SU-DHL-6 (cell line): ENCODE results near the gene ACAD10.

Experiments used
- H2AFZ ChIP-seq: fragments of 200-600 bp; sonication (generic); 2 replicates; pipeline ENCODE4 v1.6.1; 2014; ENCODE audit warnings: low read depth, mild to moderate bottlenecking, moderate library complexity, mixed read lengths, antibody characterized with exemption, low read length; ENCODE audit not compliant: severe bottlenecking
- H3F3A ChIP-seq: fragments of 200-600 bp; shearing (Covaris generic); 2 replicates; pipeline ENCODE4 v1.6.0; 2016; ENCODE audit warnings: antibody characterized with exemption, mild to moderate bottlenecking; ENCODE audit not compliant: insufficient read depth
- H3K27ac ChIP-seq: fragments of 200-600 bp; sonication (generic); 2 replicates; pipeline ENCODE4 v1.5.1; 2016; ENCODE audit warnings: low read depth, mild to moderate bottlenecking, low read length, moderate library complexity, mixed read lengths
- H3K27me3 ChIP-seq: fragments of 200-600 bp; sonication (generic), shearing (Covaris generic); 2 replicates; pipeline ENCODE4 v1.6.0; 2014; ENCODE audit warnings: mild to moderate bottlenecking, low read length
- H3K36me3 ChIP-seq: fragments of 200-600 bp; sonication (generic); 2 replicates; pipeline ENCODE4 v1.6.1; 2014; ENCODE audit warnings: mild to moderate bottlenecking, low read length, mixed read lengths
- H3K4me2 ChIP-seq: fragments of 300-600, 200-600 bp; shearing (Covaris generic), sonication (generic); 2 replicates; pipeline ENCODE4 v1.6.0; 2014; ENCODE audit warnings: low read length, low read depth, mild to moderate bottlenecking; ENCODE audit not compliant: poor library complexity, severe bottlenecking
- H3K4me3 ChIP-seq: fragments of 200-600 bp; sonication (generic); 2 replicates; pipeline ENCODE4 v1.5.1; 2014; ENCODE audit warnings: antibody characterized with exemption, low read length, mild to moderate bottlenecking, mixed read lengths; ENCODE audit not compliant: insufficient read depth, poor library complexity, severe bottlenecking
- H3K79me2 ChIP-seq: fragments of 200-600 bp; sonication (generic); 2 replicates; pipeline ENCODE4 v1.6.1; 2014; ENCODE audit warnings: mild to moderate bottlenecking, low read length, moderate library complexity; ENCODE audit not compliant: insufficient read depth
- H3K9ac ChIP-seq: fragments of 200-600 bp; sonication (generic); 2 replicates; pipeline ENCODE4 v1.7.0; 2014; ENCODE audit warnings: mild to moderate bottlenecking, low read length
- H3K9me2 ChIP-seq: fragments of 200-600 bp; sonication (generic); replicated peaks from 2 replicates; pipeline ENCODE4 v1.6.1; 2014; ENCODE audit warnings: low read length; ENCODE audit not compliant: insufficient read depth
- H3K9me3 ChIP-seq: fragments of 200-600 bp; sonication (generic); 2 replicates; pipeline ENCODE4 v1.6.1; 2014; ENCODE audit warnings: low read length, mixed read lengths; ENCODE audit not compliant: insufficient read depth
- H4K20me1 ChIP-seq: fragments of 200-600 bp; sonication (generic); 2 replicates; pipeline ENCODE4 v1.6.1; 2014; ENCODE audit warnings: low read depth, mild to moderate bottlenecking, antibody characterized with exemption, low read length, moderate library complexity, mixed read lengths
- CTCF ChIP-seq: fragments of 200-600 bp; sonication (generic); IDR thresholded peaks from one replicate; pipeline ENCODE4 v1.5.1; 2017; ENCODE audit warnings: antibody characterized with exemption, mild to moderate bottlenecking, low read length, moderate library complexity; ENCODE audit not compliant: insufficient read depth, poor library complexity, severe bottlenecking
- EZH2phosphoT487 ChIP-seq: fragments of 200-600 bp; sonication (generic), shearing (Covaris generic); conservative IDR thresholded peaks from 2 replicates; pipeline ENCODE4 v1.6.1; 2018; ENCODE audit warnings: mild to moderate bottlenecking, antibody characterized with exemption, low read length, moderate library complexity, mixed read lengths

Gene ACAD10

DNA sequence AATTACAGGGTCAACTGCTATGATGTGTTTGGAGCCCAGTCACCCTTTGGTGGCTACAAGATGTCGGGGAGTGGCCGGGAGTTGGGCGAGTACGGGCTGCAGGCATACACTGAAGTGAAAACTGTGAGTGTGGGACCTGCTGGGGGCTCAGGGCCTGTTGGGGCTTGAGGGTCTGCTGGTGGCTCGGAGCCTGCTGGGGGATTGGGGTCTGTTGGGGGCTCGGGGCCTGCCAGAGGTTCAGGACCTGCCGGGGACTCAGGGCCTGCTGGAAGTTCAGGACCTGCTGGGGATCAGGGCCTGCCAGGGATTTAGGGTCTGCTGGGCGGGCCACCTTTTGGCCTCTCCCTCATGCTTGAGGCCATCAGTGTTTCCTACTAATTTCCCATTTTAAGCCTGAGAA, 118.0 kb downstream of the ACAD10 start:
- TF ChIP-seq EZH2phosphoT487 (no peak), CTCF (no peak)
- H3K9ac ChIP-seq: no peak overlapping the region
- H3K36me3 ChIP-seq: no peaks in the 10 kb centered on the region
- H3K27me3 ChIP-seq: no peaks in the 10 kb centered on the region
- no peaks in the 10 kb centered on the region for H3K9me3 ChIP-seq
- no peaks in the 10 kb centered on the region for H4K20me1 ChIP-seq
- H3K4me3 ChIP-seq: no peak overlapping the region
- H3K27ac ChIP-seq: no peak overlapping the region
- no peak overlapping the region for H3K4me2 ChIP-seq
- no peak overlapping the region for H2AFZ ChIP-seq
- no peaks in the 10 kb centered on the region for H3K79me2 ChIP-seq
- H3F3A ChIP-seq: no peaks in the 10 kb centered on the region
- H3K9me2 ChIP-seq: no peaks in the 10 kb centered on the region

- H3K9ac ChIP-seq: no peak overlapping the region
- H4K20me1 ChIP-seq: no peaks in the 10 kb centered on the region
- no peak overlapping the region for H3K4me2 ChIP-seq
- no peaks in the 10 kb centered on the region for H3K27me3 ChIP-seq
- no peak overlapping the region for H3K27ac ChIP-seq
- H2AFZ ChIP-seq: no peak overlapping the region
- H3K36me3 ChIP-seq: no peaks in the 10 kb centered on the region
- no peaks in the 10 kb centered on the region for H3K9me2 ChIP-seq
- H3K9me3 ChIP-seq: no peaks in the 10 kb centered on the region
- no peak overlapping the region for H3K4me3 ChIP-seq
- no peaks in the 10 kb centered on the region for H3K79me2 ChIP-seq
- no peaks in the 10 kb centered on the region for H3F3A ChIP-seq
- TF ChIP-seq CTCF (no peak), EZH2phosphoT487 (no peak)
Measured at GRCh38 chr12:111806304-111806703, 120.5 kb downstream of the ACAD10 start.
